Gastrocnemius medialis (tissue), 4 donors: ENCODE results near the gene R3HDM2.

Experiments
- CTCF ChIP-seq, 5 experiments: fragments of 450-650 bp in 3 of 5; fragments of 200-600 bp in 2 of 5; sonication (generic) in 2 of 5; IDR thresholded peaks in 4 of 5; conservative IDR thresholded peaks in 1 of 5; 1 replicate in 4 of 5; 2 replicates in 1 of 5; pipeline ENCODE4 v1.5.1; 2016 to 2019; ENCODE audit warnings: antibody characterized with exemption in 5 of 5, mild to moderate bottlenecking in 3 of 5, moderate library complexity in 3 of 5
- POLR2A ChIP-seq, 2 donors: fragments of 450-650 bp; IDR thresholded peaks; one replicate each; pipeline ENCODE4 v1.6.1; 2017; ENCODE audit warnings: antibody characterized with exemption in 2 of 2, mild to moderate bottlenecking in 2 of 2, moderate library complexity in 2 of 2

- TF ChIP-seq CTCF (IDR thresholded peaks at IDR 0.05 in 4 of 5, conservative IDR thresholded peaks at IDR 0.05 in 1 of 5) (peak; percentile 19 to 68 (median 67)), POLR2A (IDR thresholded peaks at IDR 0.05) (no peak)
Observed at GRCh38 chr12:57243521-57244311, 187.1 kb downstream of the R3HDM2 start.
